MM.1S (cell line): Measurements from ENCODE around the gene EDC4.

Source experiments
- DNase-seq: peaks from one replicate; pipeline ENCODE4 v3.0.0-alpha.2; 2015
- H2AFZ ChIP-seq: fragments of 300-600 bp; sonication (generic); 2 replicates; pipeline ENCODE4 v1.6.0; 2016; ENCODE audit warnings: antibody characterized with exemption, low read length
- H3F3A ChIP-seq: fragments of 300-600 bp; sonication (generic); 2 replicates; pipeline ENCODE4 v1.6.1; 2016; ENCODE audit warnings: mild to moderate bottlenecking, antibody characterized with exemption, low read length, moderate library complexity, mixed read lengths; ENCODE audit not compliant: insufficient read depth
- H3K27ac ChIP-seq: fragments of 300-600 bp; sonication (generic); 2 replicates; pipeline ENCODE4 v1.5.1; 2016; ENCODE audit warnings: mild to moderate bottlenecking, low read length
- H3K27me3 ChIP-seq: fragments of 300-600 bp; sonication (generic); replicated peaks from 2 replicates; pipeline ENCODE4 v1.6.0; 2016; ENCODE audit warnings: low read length; ENCODE audit not compliant: insufficient read depth
- H3K36me3 ChIP-seq: fragments of 300-600 bp; sonication (generic); replicated peaks from 2 replicates; pipeline ENCODE4 v1.6.1; 2016; ENCODE audit warnings: mild to moderate bottlenecking, low read length, mixed read lengths; ENCODE audit not compliant: insufficient read depth
- H3K4me1 ChIP-seq: fragments of 300-600 bp; sonication (generic); 2 replicates; pipeline ENCODE4 v1.6.1; 2016; ENCODE audit warnings: low read length, mixed read lengths
- H3K4me2 ChIP-seq: fragments of 300-600 bp; sonication (generic); 2 replicates; pipeline ENCODE4 v1.6.0; 2016; ENCODE audit warnings: low read depth, low read length
- H3K4me3 ChIP-seq: fragments of 300-600 bp; sonication (generic); 2 replicates; pipeline ENCODE4 v1.5.1; 2016; ENCODE audit warnings: low read length, mixed read lengths
- H3K79me2 ChIP-seq: fragments of 300-600 bp; sonication (generic); 2 replicates; pipeline ENCODE4 v1.6.1; 2016; ENCODE audit warnings: mixed run types, low read length, mixed read lengths
- H3K9ac ChIP-seq: fragments of 300-600 bp; sonication (generic); 2 replicates; pipeline ENCODE4 v1.6.1; 2016; ENCODE audit warnings: low read length, mixed read lengths
- H3K9me2 ChIP-seq: fragments of 300-600 bp; sonication (generic); replicated peaks from 2 replicates; pipeline ENCODE4 v1.6.1; 2016; ENCODE audit warnings: mild to moderate bottlenecking, low read length, mixed read lengths; ENCODE audit not compliant: insufficient read depth
- H3K9me3 ChIP-seq: fragments of 300-600 bp; sonication (generic); replicated peaks from 2 replicates; pipeline ENCODE4 v1.6.1; 2016; ENCODE audit warnings: mild to moderate bottlenecking, low read length, mixed read lengths; ENCODE audit not compliant: insufficient read depth
- H4K20me1 ChIP-seq: fragments of 300-600 bp; sonication (generic); 2 replicates; pipeline ENCODE4 v1.6.1; 2016; ENCODE audit warnings: mild to moderate bottlenecking, low read length, moderate library complexity, mixed read lengths; ENCODE audit not compliant: insufficient read depth
- CTCF ChIP-seq: fragments of 300-600 bp; sonication (generic); IDR thresholded peaks from 2 replicates; pipeline ENCODE4 v1.5.1; 2016; ENCODE audit warnings: antibody characterized with exemption, low read length, mixed read lengths
- EZH2 ChIP-seq: fragments of 300-600 bp; sonication (generic); optimal IDR thresholded peaks from 2 replicates; pipeline ENCODE3; 2017; ENCODE audit warnings: low read depth, mild to moderate bottlenecking, antibody characterized with exemption, low read length, mixed read lengths
- EZH2phosphoT487 ChIP-seq: fragments of 300-600 bp; sonication (generic); IDR thresholded peaks from 2 replicates; pipeline ENCODE4 v1.6.1; 2018; ENCODE audit warnings: antibody characterized with exemption, low read length

EDC4 gene

GRCh38 chr16:67917140-67917851, 44.4 kb downstream of the EDC4 start:
- Histone ChIP-seq H3K9ac (no peak overlapping the region), H3K9me3 (no peaks in the 10 kb centered on the region), H3K4me3 (no peak overlapping the region), H3K36me3 (no peaks in the 10 kb centered on the region), H2AFZ (no peak overlapping the region), H3K4me2 (no peak overlapping the region), H3K4me1 (no peaks in the 10 kb centered on the region), H3F3A (no peaks in the 10 kb centered on the region), H4K20me1 (no peaks in the 10 kb centered on the region), H3K27ac (no peak overlapping the region), H3K79me2 (peaks cover 9% of the 10 kb centered on the region), H3K9me2 (no peaks in the 10 kb centered on the region), H3K27me3 (no peaks in the 10 kb centered on the region)
- no peak for DNase-seq
- no peak for TF ChIP-seq EZH2phosphoT487
- no peak for TF ChIP-seq EZH2
- no peak for TF ChIP-seq CTCF

- no peak overlapping the region for H2AFZ ChIP-seq
- no peaks in the 10 kb centered on the region for H3K9me2 ChIP-seq
- no peak overlapping the region for H3K4me3 ChIP-seq
- no peak for DNase-seq
- H3K36me3 ChIP-seq: no peaks in the 10 kb centered on the region
- H3K27me3 ChIP-seq: no peaks in the 10 kb centered on the region
- no peaks in the 10 kb centered on the region for H4K20me1 ChIP-seq
- H3K4me1 ChIP-seq: no peaks in the 10 kb centered on the region
- H3K79me2 ChIP-seq: peaks cover 9% of the 10 kb centered on the region
- H3K9me3 ChIP-seq: no peaks in the 10 kb centered on the region
- H3K27ac ChIP-seq: no peak overlapping the region
- TF ChIP-seq EZH2phosphoT487: no peak
- H3F3A ChIP-seq: no peaks in the 10 kb centered on the region
- H3K9ac ChIP-seq: no peak overlapping the region
- no peak overlapping the region for H3K4me2 ChIP-seq
These were observed 45.0 kb downstream of the EDC4 start for GRCh38 chr16:67917852-67918236.

- Histone ChIP-seq H3K9me2 (no peaks in the 10 kb centered on the region), H3K27ac (no peak overlapping the region), H3K79me2 (peaks cover 9% of the 10 kb centered on the region), H3K4me3 (no peak overlapping the region), H3K4me1 (no peaks in the 10 kb centered on the region), H3K27me3 (no peaks in the 10 kb centered on the region), H4K20me1 (no peaks in the 10 kb centered on the region), H2AFZ (no peak overlapping the region), H3K4me2 (no peak overlapping the region), H3K9ac (no peak overlapping the region), H3K9me3 (no peaks in the 10 kb centered on the region), H3F3A (no peaks in the 10 kb centered on the region), H3K36me3 (no peaks in the 10 kb centered on the region)
- no peak for DNase-seq
- TF ChIP-seq EZH2 (no peak), EZH2phosphoT487 (no peak), CTCF (no peak)
These were observed 46.9 kb downstream of the EDC4 start for GRCh38 chr16:67919622-67920221.

- Histone ChIP-seq H3K79me2 (peaks cover 7% of the 10 kb centered on the region), H3K4me2 (no peak overlapping the region), H3K9me3 (no peaks in the 10 kb centered on the region), H3K27ac (no peak overlapping the region), H3K4me1 (no peaks in the 10 kb centered on the region), H4K20me1 (no peaks in the 10 kb centered on the region), H3K36me3 (no peaks in the 10 kb centered on the region), H3F3A (no peaks in the 10 kb centered on the region), H3K4me3 (no peak overlapping the region), H2AFZ (no peak overlapping the region), H3K9me2 (no peaks in the 10 kb centered on the region), H3K27me3 (no peaks in the 10 kb centered on the region), H3K9ac (no peak overlapping the region)
- DNase-seq: no peak
- TF ChIP-seq EZH2 (no peak), EZH2phosphoT487 (no peak), CTCF (no peak)
These were observed 49.4 kb downstream of the EDC4 start for GRCh38 chr16:67922221-67922620.
